ENCODE results near the gene CHMP4A.

CHMP4A gene

DNA sequence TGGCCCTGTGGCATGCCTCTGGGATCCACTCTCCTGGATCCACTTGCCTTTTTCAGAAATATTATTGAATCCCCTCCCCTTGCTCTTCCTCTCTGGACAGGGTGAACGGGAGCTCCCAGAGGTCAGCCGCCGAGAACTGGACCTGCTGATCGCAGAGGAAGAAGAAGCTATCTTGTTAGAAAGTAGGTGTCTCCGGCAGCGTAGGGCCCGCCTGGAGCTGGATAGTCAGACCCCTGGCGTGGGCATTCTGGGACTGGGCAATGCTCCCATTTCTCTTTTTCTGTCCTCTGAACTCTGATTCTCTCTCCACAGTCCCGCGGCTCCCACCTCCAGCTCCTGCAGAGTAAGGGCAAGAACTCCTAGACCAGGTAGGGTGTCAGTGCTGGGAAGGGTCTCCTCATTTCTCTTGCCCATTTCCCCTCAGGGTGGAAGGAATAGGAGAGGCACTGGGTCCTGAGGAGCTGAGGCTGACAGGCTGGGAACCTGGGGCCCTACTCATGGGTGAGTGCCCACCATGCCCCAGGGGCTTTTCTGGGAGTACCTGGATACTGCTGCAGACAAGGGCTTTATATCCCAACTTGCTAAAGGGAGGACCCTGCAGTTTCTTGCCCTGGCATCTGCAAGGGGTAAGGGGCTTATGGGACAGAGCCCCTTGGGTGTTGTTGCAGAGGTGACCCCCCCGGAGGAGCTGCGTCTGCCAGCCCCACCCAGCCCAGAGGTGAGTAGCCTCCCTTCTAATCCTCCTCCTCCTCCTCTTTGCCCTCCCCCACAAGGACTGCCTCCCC lies 36.1 kb downstream of the CHMP4A start:
- TF ChIP-seq, protein P1, sequence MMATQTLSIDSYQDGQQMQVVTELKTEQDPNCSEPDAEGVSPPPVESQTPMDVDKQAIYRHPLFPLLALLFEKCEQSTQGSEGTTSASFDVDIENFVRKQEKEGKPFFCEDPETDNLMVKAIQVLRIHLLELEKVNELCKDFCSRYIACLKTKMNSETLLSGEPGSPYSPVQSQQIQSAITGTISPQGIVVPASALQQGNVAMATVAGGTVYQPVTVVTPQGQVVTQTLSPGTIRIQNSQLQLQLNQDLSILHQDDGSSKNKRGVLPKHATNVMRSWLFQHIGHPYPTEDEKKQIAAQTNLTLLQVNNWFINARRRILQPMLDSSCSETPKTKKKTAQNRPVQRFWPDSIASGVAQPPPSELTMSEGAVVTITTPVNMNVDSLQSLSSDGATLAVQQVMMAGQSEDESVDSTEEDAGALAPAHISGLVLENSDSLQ (IDR thresholded peaks at IDR 0.05) = no peak
- no peak for TF ChIP-seq BHLHE40 (IDR thresholded peaks at IDR 0.05; ENCODE audit: borderline replicate concordance)
- TF ChIP-seq ARNT (IDR thresholded peaks at IDR 0.05) = no peak
- no peak for TF ChIP-seq L3MBTL2 (conservative IDR thresholded peaks at IDR 0.05)
- no peak for TF ChIP-seq ELF4 (IDR thresholded peaks at IDR 0.05)
- TF ChIP-seq LEF1 (IDR thresholded peaks at IDR 0.05; ENCODE audit: borderline replicate concordance) = no peak
- TF ChIP-seq HDGF (IDR thresholded peaks at IDR 0.05; ENCODE audit: borderline replicate concordance) = no peak
- TF ChIP-seq SUZ12 (IDR thresholded peaks at IDR 0.05) = no peak
- TF ChIP-seq CTBP1 (IDR thresholded peaks at IDR 0.05; ENCODE audit: borderline replicate concordance) = no peak
- no peak for TF ChIP-seq FOXK2 (IDR thresholded peaks at IDR 0.05)
- TF ChIP-seq ZNF384 (IDR thresholded peaks at IDR 0.05) = no peak
- TF ChIP-seq FOXA1 (IDR thresholded peaks at IDR 0.05) = no peak
- TF ChIP-seq FOXM1 (IDR thresholded peaks at IDR 0.05; ENCODE audit: borderline replicate concordance) = no peak
- no peak for TF ChIP-seq NFRKB (IDR thresholded peaks at IDR 0.05)
- TF ChIP-seq TARDBP (IDR thresholded peaks at IDR 0.05) = no peak
- TF ChIP-seq SP1 (IDR thresholded peaks at IDR 0.05) = no peak
- ChIA-PET POLR2A (interaction anchor here (0.8 to 1.5 kb wide), 5 partner anchors 8 to 58 kb away, joined by 3 to 4 read pairs (median 3); partner anchors contain the start of genes CHMP4A and PSME2), CTCF (interaction anchor here (1.2 kb wide), 1 partner anchor 16 kb away, joined by 3 read pairs; the partner anchor contains the start of gene IRF9)
- no peak for DNase-seq (ENCODE audit: extremely low spot score)

DNA sequence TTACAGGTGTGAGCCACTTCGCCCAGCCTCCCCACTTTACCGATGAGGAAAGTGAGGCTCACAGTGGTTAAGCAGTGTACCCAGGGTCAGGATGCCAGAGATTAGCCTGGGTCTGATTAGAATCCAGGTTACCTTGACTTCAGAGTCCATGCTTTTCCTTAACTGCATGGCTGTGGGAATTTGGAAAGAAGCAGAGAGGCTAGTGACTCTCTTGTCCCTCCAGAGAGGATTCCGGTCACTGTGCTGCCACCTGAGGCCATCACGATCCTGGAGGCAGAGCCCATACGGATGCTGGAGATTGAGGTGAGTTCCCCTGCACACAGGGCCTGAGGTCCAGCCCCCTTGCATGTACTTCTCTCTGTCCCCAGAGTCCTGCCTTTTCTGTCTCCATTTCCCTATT lies 36.7 kb downstream of the CHMP4A start:
- ChIA-PET POLR2A (interaction anchor here (1.5 kb wide), 1 partner anchor 30 kb away, joined by 4 read pairs; the partner anchor contains the start of gene PSME2), CTCF (interaction anchor here (0.6 kb wide), 1 partner anchor 66 kb away, joined by 3 read pairs; no protein-coding TSS in a partner anchor)
- no peak for TF ChIP-seq HDGF (IDR thresholded peaks at IDR 0.05; ENCODE audit: borderline replicate concordance)
- TF ChIP-seq SUZ12 (IDR thresholded peaks at IDR 0.05) = no peak
- no peak for TF ChIP-seq NFRKB (IDR thresholded peaks at IDR 0.05)
- TF ChIP-seq ARNT (IDR thresholded peaks at IDR 0.05) = no peak
- TF ChIP-seq LEF1 (IDR thresholded peaks at IDR 0.05; ENCODE audit: borderline replicate concordance) = no peak
- TF ChIP-seq FOXK2 (IDR thresholded peaks at IDR 0.05) = no peak
- no peak for DNase-seq (ENCODE audit: extremely low spot score)

DNA sequence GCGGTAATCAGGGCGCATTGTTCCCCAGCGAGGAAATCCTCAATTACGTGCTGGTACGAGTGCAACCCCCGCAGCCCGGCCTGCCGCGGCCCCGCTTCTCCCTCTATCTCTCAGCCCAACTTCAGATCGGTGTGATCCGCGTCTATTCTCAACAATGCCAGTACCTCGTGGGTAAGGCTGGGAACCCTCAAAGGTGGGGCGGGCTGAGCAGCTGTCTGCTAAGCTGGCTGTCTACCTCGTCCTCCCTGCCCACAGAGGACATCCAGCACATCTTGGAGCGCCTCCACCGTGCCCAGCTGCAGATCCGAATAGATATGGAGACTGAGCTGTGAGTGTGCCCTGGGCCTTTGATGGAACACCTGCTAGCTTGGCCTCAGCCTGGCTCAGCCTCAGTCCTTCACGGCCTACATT lies 40.4 kb downstream of the CHMP4A start:
- ChIA-PET CTCF (interaction anchor here (0.6 to 1.5 kb wide), 2 partner anchors 11 to 29 kb away, joined by 3 to 4 read pairs; partner anchors contain the start of gene IRF9), POLR2A (interaction anchor here (1.2 kb wide), 1 partner anchor 12 kb away, joined by 3 read pairs; the partner anchor contains the start of gene IRF9)
- no peak for DNase-seq (ENCODE audit: extremely low spot score)
- TF ChIP-seq LEF1 (IDR thresholded peaks at IDR 0.05; ENCODE audit: borderline replicate concordance) = no peak
- TF ChIP-seq, protein P1 (IDR thresholded peaks at IDR 0.05) = no peak
- no peak for TF ChIP-seq ARNT (IDR thresholded peaks at IDR 0.05)
- no peak for TF ChIP-seq FOXM1 (IDR thresholded peaks at IDR 0.05; ENCODE audit: borderline replicate concordance)
- no peak for TF ChIP-seq NFRKB (IDR thresholded peaks at IDR 0.05)
- TF ChIP-seq FOXK2 (IDR thresholded peaks at IDR 0.05) = no peak
- TF ChIP-seq BHLHE40 (IDR thresholded peaks at IDR 0.05; ENCODE audit: borderline replicate concordance) = no peak
- TF ChIP-seq CTBP1 (IDR thresholded peaks at IDR 0.05; ENCODE audit: borderline replicate concordance) = no peak
- TF ChIP-seq TARDBP (IDR thresholded peaks at IDR 0.05) = no peak
- TF ChIP-seq ELF4 (IDR thresholded peaks at IDR 0.05) = no peak
- no peak for TF ChIP-seq SUZ12 (IDR thresholded peaks at IDR 0.05)
- no peak for TF ChIP-seq SP1 (IDR thresholded peaks at IDR 0.05)
- no peak for TF ChIP-seq FOXA1 (IDR thresholded peaks at IDR 0.05)

DNA sequence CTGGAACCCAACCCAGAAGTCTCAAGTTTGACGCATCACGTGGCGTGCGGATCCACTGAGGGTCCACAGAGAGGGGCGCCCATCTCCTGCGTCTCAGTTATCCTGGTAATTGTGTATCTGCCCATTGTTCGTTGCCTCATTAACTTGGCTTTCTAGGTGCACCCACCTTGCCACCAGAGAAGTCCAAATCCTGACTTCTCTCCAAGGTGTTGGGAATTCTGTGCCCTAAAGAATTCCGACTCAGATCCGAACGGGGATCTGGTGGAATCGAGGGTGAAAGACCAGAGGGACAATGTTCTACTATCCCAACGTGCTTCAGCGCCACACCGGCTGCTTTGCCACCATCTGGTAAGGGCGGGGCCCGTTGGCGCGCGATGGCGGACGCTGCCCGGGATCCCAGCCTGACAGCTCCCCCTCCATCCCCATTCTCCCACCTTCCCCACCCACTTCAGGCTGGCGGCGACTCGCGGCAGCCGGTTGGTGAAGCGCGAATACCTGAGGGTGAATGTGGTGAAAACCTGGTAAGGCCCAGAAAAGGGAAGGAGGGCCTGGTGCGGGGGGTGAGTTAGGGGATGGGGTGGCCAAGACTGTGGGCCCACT lies 40.9 kb downstream of the CHMP4A start:
- ChIA-PET POLR2A (no interaction called here), CTCF (interaction anchor here (0.6 to 1.5 kb wide), 2 partner anchors 11 to 28 kb away, joined by 3 to 4 read pairs; partner anchors contain the start of gene IRF9)
- no peak for TF ChIP-seq LEF1 (IDR thresholded peaks at IDR 0.05; ENCODE audit: borderline replicate concordance)
- DNase-seq (ENCODE audit: extremely low spot score) = no peak

DNA sequence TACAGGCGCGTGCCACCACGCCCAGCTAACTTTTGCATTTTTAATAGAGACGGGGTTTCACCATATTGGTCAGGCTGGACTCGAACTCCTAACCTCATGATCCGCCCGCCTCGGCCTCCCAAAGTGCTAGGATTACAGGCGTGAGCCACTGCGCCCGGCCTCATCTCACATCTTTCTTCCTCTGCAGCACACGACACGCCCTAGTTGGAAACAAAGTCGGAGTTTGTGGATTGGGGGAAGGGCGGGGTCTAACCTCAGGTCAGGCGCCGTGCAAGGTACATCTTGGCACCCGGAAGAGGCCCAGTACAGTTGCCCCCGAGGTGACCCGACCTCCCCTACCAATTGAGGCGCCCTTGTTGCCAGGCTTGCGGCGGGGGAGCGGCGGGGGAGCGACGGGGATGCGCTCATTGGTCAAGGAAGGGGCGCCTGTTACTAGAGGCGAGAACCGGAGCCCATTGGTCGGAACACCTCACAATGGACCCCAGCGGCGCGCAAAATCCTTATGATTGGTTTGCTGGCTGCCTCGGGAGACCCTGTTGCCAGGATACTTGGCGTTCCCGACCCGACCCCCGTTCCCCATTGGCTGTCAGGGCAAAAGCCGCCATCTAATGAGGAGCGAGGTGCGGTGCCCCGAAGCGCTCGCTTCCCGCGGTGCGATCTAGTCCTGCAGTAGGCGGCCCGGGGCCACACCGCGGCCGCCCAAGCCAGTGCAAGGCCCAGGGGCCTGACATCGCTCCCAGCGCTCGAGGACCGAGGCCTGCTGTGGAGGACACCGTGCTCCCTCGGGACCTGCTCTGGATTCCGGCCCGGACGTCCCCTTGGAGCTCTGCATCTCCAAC lies 41.6 kb downstream of the CHMP4A start, which contains the start of gene REC8:
Gene REC8 (plus strand): TSS at position 659 of the 839 bp plus-strand sequence. CDS start 473 bp downstream, outside the sequence.
- ChIA-PET POLR2A (interaction anchor here (1.8 kb wide), 1 partner anchor 10 kb away, joined by 7 read pairs; the partner anchor contains the start of gene IRF9), CTCF (interaction anchor here (1.5 kb wide), 1 partner anchor 10 kb away, joined by 4 read pairs; the partner anchor contains the start of gene IRF9)
- TF ChIP-seq TARDBP (IDR thresholded peaks at IDR 0.05) (no peak), HDGF (IDR thresholded peaks at IDR 0.05; ENCODE audit: borderline replicate concordance) (no peak), SUZ12 (IDR thresholded peaks at IDR 0.05) (no peak), FOXM1 (IDR thresholded peaks at IDR 0.05; ENCODE audit: borderline replicate concordance) (no peak), ARNT (IDR thresholded peaks at IDR 0.05) (no peak), ELF4 (IDR thresholded peaks at IDR 0.05) (no peak), FOXA1 (IDR thresholded peaks at IDR 0.05) (no peak)
- TF ChIP-seq, protein P1 (IDR thresholded peaks at IDR 0.05) = no peak
- no peak for DNase-seq (ENCODE audit: extremely low spot score)
